ENCODE data around the gene KIAA1328.

DNA sequence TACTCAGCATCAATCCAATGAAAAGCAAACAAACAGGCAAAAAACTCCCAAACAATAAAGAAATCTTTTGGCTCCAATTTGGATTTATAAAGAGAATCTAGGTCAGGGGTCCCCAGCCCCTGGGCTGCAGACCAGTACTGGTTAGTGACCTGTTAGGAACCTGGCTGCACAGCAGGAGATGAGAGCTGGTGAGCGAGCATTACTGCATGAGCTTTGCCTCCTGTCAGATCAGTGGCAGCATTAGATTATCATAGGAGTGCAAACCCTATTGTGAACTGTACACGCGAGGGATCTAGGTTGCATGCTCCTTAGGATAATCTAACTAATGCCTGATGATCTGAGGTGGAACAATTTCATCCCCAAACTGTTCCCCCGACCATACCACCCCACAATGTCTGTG, 102.2 kb downstream of the KIAA1328 start:
- TF ChIP-seq, protein P1, sequence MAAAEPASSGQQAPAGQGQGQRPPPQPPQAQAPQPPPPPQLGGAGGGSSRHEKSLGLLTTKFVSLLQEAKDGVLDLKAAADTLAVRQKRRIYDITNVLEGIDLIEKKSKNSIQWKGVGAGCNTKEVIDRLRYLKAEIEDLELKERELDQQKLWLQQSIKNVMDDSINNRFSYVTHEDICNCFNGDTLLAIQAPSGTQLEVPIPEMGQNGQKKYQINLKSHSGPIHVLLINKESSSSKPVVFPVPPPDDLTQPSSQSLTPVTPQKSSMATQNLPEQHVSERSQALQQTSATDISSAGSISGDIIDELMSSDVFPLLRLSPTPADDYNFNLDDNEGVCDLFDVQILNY (CRISPR knock-in tag; IDR thresholded peaks at IDR 0.05), result no peak
- TF ChIP-seq, protein P2, sequence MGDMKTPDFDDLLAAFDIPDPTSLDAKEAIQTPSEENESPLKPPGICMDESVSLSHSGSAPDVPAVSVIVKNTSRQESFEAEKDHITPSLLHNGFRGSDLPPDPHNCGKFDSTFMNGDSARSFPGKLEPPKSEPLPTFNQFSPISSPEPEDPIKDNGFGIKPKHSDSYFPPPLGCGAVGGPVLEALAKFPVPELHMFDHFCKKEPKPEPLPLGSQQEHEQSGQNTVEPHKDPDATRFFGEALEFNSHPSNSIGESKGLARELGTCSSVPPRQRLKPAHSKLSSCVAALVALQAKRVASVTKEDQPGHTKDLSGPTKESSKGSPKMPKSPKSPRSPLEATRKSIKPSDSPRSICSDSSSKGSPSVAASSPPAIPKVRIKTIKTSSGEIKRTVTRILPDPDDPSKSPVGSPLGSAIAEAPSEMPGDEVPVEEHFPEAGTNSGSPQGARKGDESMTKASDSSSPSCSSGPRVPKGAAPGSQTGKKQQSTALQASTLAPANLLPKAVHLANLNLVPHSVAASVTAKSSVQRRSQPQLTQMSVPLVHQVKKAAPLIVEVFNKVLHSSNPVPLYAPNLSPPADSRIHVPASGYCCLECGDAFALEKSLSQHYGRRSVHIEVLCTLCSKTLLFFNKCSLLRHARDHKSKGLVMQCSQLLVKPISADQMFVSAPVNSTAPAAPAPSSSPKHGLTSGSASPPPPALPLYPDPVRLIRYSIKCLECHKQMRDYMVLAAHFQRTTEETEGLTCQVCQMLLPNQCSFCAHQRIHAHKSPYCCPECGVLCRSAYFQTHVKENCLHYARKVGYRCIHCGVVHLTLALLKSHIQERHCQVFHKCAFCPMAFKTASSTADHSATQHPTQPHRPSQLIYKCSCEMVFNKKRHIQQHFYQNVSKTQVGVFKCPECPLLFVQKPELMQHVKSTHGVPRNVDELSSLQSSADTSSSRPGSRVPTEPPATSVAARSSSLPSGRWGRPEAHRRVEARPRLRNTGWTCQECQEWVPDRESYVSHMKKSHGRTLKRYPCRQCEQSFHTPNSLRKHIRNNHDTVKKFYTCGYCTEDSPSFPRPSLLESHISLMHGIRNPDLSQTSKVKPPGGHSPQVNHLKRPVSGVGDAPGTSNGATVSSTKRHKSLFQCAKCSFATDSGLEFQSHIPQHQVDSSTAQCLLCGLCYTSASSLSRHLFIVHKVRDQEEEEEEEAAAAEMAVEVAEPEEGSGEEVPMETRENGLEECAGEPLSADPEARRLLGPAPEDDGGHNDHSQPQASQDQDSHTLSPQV (IDR thresholded peaks at IDR 0.05), result no peak
- TF ChIP-seq SPI1 (IDR thresholded peaks at IDR 0.05; ENCODE audit: borderline replicate concordance, low read depth, low read length) (no peak), EZH2 (IDR thresholded peaks at IDR 0.05; ENCODE audit: borderline replicate concordance, low read depth, low read length) (no peak), POLR2AphosphoS2 (IDR thresholded peaks at IDR 0.05; ENCODE audit: low read length) (no peak)
- TF ChIP-seq, protein P3, sequence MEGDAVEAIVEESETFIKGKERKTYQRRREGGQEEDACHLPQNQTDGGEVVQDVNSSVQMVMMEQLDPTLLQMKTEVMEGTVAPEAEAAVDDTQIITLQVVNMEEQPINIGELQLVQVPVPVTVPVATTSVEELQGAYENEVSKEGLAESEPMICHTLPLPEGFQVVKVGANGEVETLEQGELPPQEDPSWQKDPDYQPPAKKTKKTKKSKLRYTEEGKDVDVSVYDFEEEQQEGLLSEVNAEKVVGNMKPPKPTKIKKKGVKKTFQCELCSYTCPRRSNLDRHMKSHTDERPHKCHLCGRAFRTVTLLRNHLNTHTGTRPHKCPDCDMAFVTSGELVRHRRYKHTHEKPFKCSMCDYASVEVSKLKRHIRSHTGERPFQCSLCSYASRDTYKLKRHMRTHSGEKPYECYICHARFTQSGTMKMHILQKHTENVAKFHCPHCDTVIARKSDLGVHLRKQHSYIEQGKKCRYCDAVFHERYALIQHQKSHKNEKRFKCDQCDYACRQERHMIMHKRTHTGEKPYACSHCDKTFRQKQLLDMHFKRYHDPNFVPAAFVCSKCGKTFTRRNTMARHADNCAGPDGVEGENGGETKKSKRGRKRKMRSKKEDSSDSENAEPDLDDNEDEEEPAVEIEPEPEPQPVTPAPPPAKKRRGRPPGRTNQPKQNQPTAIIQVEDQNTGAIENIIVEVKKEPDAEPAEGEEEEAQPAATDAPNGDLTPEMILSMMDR (IDR thresholded peaks at IDR 0.05 in 2 of 3, conservative IDR thresholded peaks at IDR 0.05 in 1 of 3; ENCODE audit: insufficient read depth in 2 of 3, low read depth in 1 of 3, low read length in 3 of 3), result no peak

Data from K562 (cell line).